GM19240 (cell line): ENCODE data around the gene MC4R.
"Not testable (repeated sequence)": the region's sequence is repeated elsewhere in the genome, so short reads cannot be mapped to it uniquely, and the experiment has no call there.

Source experiments
- DNase-seq: peaks from one replicate; pipeline ENCODE4 v3.0.0; 2011; ENCODE audit warnings: low spot score; ENCODE audit not compliant: insufficient read length

MC4R gene

DNA sequence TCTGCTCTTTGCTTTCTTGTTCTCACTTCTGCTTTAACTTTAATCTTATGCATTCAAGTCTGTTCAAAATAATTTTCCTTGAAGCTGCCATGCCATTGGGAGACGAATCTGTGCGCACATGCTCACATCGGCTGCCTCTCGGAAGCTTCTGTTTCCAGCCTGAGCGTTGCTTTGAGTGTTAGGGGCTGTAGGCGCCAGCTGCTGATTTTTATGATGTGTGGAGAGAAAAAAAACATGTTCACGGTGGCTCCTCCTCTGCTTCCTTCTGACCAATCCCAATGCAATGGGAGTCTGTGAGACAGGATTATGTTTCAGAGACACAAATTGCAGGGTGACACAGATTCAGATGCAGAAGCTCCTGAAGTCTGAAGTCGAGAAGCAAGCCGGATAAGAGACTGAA lies at the start of gene MC4R:
Gene MC4R (minus strand): TSS at position 180 of the 400 bp plus-strand sequence. CDS start 426 bp downstream, outside the sequence.
- DNase-seq = no peak

DNA sequence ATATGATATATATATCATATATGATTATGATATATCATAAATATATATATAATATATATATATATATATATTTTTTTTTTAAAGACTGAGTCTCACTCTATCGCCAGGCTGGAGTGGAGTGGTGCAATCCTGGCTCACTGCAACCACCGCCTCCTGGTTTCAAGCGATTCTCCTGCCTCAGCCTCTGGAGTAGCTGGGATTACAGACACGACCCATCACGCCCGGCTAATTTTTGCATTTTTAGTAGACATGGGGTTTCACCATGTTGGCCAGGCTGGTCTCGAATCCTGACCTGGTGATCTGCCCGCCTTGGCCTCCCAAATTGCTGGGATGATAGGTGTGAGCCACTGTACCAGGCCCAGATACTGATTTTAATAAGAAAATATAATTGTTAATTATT lies 49.7 kb upstream of the MC4R start:
- not testable (repeated sequence) for DNase-seq

DNA sequence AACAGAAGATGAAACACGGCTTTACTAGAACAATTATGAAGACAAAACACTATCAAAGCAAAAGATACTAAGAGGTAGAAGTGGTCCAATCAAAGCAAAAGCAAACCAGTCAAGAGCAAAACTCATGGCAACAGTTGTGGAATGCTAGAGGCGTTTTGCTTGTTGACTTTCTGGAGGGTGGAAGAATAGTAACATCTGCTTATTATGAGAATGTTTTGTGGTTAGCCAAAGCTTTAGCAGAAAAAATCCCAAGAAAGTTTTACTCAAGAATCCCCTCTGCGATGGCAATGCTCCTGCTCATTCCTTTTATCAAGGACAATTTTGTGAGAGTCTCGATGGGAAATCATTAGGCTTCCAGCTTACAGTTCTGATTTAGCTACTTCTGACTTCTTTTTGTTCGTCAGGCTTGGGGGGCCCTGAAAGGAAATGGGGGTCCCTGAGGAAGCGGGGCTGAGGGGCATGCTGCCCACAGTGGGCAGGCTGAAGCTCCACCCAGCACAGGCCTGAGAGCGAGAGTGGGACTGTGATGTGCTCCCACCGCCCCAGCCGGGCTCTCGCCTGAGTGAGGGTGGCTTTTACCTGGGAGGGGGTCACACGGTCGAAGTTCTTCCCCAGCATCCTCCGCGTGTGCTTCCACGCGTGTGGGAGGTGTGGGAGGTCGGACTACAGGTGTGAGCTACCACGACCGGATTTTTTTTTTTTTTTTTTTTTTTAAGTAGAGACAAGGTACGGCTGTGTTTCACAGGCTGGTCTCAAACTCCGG lies 49.0 kb upstream of the MC4R start:
- no peak for DNase-seq

DNA sequence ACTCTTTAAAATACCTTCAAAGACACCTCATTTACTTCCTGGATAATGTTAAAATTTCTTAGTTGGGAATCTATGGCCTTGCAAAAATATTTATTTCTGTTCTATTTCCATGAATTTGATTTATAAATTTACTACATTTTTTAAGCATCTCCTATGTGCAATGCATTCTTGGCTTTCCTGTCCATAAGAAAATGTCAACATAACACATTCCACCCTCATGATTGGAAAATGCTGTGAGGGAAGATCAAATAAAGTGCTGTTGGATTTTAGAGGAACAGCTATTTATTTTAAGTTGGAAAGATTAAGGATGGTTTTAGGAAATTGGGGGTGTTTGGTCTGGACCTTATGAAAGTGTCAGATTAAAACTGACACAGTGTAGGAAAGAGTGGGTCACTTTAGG lies 45.4 kb upstream of the MC4R start:
- DNase-seq = no peak

DNA sequence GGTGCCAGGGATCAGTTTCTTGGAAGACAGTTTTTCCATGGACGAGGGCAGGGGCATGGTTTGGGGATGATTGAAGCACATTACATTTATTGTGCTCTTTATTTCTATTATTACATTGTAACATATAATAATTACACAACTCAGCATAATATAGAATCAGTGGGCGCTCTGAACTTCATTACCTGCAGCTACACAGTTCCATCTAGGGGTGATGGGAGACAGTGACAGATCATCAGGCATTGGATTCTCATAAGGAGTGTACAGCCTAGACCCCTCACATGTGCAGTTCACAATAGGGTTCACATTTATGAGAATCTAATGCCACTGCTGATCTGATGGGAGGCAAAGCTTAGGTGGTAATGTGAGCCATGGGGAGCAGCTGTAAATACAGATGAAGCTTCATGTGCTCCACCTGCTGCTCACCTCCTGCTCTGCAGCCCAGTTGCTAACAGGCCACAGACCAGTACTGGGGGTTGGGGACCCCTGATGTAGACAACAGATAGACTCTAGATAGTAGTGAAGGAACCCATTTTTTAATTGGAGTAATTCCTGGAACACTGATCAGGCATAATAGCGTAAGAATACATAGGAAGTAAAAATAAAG lies 41.5 kb upstream of the MC4R start:
- DNase-seq = no peak

DNA sequence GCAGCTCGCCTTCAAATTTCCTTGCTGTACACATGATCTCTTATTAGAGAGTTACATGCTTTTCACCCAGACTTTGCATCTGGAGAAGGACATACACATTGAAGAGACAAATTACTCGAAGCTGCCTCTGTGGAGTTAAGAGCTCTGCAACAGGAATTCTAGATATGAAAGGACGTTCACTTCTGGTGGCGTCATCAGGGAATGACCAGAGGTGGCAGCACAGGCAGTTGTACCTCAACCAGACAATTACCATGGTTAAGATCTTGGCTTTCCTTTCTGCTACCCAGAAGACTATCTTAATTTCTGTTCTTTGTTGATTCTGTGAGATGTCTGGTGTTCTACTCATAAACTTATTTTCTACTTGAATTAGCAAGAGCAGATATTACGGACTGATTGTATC lies 39.1 kb upstream of the MC4R start:
- DNase-seq = no peak

DNA sequence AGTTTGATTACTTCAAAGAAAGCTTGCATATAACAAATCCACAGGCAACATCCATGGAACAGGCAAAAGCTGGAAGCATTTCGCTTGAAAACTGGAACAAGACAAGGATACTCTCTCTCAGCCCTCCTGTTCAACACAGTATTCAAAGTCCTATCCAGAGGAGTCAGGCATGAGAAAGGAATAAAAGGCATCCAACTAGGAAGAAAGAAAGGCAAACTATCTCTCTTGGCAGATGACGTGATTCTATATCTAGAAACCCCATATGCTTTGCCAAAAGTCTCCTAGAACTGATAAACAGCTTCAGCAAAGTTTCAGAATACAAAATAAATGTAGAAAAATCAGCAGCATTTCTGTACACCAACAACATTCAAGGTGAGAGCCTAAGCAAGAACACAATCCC lies 34.1 kb upstream of the MC4R start:
- no peak for DNase-seq

DNA sequence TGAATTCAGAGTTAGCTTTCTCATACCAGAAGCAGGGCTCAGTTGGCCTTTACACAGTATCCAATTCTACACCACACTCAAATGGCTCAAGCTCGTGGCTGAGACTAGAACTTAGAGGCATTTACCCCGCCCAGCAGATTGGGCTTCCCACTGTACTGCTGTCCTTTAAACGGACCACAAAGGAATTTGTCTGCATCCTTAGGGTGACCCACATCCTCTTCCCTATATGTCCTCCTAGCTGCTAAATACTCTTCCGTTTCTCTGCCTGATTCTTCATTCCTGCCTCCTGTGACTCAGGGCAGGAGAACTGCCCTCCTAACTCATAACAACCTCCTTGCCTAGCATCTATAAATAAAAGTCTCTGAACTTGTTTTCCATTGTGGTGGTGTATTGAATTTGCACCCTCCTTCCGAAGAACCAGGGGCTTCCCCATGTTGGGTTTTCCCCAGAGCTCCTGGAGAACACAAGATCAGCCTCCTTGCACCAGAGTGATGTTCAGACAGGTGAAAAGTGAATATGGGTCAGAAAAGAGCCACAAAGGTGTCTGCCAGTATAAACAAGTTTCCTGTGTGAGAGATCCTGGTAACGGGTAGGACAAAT lies 32.0 kb upstream of the MC4R start:
- no peak for DNase-seq

DNA sequence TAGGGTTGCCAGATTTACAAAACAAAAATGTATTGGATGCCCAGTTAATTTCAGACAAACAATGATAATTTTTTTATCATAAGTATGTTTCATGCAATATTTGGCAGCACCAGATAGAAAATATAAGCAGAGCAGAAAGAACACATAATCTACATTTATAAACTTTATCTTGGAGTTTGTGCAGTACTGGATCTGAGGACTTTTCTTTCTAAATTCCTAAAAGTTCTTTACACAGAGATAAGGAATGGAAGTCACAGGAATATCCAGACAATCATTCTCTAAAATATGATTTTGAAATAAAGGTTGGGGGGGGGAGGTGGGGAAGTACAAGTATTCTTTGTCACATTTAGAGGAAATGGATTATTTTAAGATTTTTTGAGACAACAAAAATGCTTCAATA lies 28.8 kb upstream of the MC4R start:
- DNase-seq = no peak

DNA sequence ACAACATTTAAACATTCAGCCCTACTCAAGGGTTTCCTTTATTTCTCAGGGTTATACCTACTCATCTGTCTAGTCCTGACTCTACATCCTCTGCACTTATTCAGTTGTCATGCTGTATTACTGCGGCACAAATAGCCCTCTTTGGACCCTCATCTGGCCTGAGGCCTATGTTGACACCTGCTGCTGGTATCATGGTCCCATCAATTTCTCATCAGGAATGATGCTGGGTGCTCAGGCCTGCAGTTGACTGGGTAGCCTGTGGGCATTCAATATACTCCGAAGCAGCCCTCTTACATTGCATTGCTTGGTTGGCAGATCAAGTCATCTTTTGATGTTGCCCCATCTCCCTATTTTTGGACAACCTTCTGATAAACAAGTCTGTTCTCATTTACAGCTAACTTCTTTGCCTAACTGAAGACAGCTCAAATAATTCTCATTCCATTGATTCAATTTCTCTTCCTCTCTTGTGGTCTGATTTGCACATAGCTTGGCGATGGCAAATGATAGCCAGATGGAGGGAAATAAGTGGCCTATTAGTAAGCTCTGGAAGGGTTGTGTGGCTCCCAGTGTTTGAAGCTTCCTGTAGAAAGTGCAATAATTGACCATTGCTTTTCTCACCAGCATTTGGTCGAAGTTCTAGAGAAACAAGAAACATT lies 19.1 kb upstream of the MC4R start:
- no peak for DNase-seq

DNA sequence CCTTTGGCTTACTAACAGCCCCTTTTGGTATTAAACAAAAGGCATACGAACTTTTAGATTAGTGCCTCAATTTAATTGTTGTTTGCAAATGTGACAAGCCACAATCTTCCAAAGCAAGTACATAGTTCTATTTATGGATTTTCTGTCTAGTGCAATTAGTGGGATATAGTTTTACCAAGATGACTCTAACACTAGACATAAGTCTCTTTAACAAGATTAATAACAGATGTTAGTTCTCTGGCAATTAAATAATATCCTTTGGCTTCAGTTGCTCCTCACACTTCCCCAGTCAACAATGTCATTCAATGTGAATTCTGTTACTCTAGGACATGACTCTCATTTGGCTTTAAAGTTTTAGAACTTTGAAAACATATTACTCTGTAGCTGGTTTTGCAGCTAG lies 16.7 kb upstream of the MC4R start:
- no peak for DNase-seq

DNA sequence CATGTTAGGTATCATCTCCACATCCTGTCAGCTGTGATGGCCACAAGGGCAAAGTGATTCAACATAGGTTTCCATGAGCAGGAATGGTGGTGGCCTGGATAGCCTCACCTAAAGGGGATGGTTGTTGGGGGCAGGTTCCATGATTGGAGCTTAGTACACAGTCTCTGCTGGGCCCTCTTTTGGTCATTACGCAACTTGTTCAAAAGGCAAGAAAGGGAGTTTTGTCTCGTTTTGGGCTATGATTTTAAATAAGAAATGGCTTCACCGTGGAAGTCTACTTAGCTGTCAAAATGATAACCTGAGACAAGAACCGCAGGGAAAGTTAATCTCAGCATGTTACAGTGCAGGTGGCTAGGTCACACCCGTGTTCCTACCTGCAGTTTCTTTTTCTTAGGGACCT lies 13.1 kb upstream of the MC4R start:
- no peak for DNase-seq

DNA sequence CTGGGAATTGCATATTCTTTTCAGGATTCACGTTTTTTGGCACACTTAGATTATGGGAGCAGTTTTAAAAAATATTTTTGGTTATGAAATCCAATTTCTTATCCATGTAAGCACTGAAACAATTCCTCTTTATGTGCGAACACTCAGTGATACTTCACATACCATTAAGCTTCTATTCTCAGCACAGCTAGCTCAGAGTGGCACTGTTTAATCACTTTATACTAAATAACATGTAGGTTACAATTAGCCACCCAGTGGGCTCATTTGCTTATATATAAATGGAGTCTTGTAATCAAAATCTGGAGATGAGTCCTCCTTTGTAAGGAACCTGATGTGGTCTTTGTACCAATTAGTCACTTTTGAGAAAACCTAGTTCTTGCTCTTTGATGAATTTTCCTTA lies 11.3 kb upstream of the MC4R start:
- DNase-seq = no peak

DNA sequence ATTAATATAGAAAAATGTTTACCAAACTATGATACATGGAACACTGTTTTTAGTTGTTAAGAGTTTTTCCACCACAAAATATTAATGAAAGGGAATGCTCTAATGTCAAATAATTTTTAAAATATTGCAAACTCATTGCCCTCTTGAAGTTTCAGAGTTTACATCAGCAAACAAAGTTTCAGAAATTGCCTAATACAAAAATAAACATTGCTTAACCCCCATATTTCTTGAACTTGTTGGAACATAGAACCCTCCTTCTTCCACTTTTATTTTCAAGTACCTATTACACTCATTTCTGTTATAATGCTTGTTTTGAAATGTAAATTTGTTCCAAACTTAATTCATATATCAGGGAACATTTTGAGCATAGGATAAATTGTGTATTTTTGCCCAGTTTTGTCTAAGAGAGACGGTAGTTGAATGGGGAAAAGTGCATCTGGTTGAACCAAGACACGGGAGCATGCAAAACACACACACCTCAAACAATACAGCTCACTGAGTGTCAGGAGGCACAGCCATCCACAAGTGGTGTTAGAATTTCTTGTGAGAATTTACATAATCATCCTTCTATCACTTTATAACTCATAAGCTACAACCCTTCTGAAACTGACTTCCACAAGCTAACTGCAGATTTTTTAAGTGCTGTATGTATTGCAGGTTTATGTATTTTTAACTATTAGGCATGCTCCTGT lies 5.3 kb upstream of the MC4R start:
- DNase-seq = no peak

DNA sequence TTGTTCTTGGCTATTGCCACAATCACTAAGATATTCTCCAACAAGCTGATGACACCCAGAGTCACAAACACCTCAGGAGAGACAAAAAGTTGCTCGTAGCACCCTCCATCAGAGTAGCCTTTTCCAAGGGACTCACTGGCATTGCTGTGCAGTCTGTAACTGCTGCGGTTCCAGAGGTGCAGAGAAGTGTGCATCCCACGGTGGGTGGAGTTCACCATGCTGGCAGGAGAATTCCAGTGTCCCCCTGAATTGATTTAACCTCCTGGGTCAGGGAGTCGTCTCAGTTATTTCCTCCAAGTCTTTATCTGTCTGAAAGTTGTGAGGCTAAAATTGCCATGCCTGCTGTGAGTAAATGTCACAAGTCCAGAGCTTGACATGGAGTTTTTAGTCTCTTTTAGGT lies 443 bp downstream of the MC4R start:
- no peak for DNase-seq

DNA sequence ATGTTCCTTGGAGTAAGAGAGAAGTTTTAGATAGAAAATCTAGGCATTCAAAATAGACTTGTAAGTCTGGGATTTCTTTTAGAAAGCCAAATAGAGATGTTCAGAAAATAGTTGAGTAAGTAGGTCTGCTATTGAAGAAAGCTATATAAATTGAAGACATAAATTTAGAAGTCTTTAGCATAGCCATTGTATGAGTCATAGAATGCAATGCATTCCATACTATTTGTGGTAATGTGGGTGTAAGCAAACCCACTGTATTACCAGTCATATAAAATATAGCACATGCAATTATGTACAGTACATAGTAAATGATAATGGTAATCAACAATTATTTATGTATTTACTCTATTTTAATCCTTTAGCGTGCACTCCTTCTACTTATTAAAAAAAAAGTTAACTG lies 14.1 kb downstream of the MC4R start:
- DNase-seq = no peak

DNA sequence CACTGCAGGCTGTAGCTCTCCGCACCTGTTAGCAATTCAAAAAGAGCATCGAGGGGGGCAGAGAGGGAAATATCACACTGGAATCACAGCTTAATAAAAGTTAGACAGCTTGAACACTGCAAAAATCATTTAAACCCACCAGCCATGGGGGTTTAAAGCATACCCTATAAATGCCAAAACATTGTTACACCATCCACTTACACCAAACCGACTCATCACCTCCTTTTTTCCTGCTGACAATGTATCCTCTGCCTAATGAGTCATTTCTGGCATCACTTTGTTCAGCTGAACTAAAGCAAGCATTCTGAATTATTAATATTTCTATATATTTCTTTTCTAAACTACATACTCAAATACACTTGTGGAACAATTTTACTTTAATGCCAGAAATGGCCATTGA lies 21.6 kb downstream of the MC4R start:
- no peak for DNase-seq

DNA sequence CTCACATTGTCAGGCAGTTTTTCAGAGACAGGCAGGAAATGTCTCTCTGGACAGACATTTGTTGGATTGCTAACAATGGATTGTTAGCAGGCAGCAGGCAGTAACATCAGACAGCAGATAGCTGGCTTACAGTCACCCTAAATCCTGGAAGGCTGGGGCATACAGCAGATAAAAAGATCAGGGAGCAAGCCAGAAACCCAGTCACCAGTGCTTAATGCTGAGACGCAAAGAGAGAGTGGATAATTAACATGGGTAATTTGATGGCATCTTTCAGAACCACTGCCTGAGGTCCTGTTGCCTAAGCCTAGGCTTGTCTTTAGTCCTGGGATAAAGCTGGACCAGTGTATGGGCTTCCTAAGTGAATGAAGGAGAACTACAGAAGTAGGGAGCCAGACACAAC lies 22.4 kb downstream of the MC4R start:
- no peak for DNase-seq

DNA sequence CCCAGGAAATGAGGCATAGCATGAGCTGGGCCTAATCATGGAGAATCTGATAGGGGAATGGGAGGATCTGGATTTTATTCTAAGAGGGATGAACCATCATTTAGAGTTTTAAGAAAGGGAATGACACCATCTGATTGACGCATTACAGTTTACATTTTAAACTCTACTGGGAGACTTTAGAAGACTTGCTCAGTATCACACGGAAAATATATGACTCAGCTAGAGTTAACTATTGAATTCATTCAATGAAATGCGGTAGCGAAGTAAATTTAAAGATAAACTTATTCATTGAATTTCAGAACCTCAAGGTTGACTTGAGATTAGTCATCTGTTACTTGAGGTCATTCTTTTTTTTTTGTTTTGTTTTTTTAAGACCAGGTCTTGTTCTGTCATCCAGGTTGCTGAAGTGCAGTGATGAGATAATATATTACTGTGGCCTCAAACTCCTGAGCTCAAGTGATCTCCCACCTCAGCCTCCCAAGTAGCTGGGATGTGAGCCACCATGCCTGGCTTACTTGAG lies 25.0 kb downstream of the MC4R start:
- DNase-seq = no peak

DNA sequence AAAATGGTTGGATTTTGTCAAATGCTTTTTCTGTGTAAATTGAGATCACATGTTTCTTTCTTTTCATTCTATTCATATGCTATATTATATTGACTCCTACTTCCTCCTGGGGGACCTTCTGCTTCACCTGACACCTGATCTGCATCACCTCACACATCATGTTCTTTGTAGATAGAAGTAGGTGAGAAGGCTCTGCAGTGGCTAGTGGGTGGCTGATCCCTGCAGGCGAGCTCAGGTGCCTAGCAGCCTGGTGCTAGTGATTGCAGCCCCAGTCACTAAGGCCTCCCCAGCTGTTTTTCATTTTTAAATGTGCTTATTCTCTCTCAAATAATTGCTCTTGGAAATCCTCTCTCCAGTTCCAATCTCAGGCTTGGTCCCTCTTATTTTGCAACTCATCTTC lies 33.6 kb downstream of the MC4R start:
- no peak for DNase-seq

DNA sequence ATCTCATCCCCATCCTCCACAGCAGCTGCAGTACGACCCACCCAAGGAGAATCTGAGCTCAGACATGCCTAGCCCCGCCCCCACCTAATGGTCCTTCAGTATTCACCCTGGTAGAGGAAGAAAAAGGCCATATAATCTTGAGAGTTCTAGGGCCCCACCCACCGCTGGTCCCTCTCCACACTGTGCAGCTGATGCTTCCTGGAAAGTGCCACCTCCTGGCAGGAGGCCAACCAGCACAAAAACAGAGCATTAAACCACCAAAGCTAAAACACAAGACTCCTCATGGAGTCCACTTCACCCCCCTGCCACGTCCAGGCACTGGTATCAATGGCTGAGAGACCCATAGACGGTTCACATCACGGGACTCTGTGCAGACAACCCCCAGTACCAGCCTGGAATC lies 40.7 kb downstream of the MC4R start:
- no peak for DNase-seq

DNA sequence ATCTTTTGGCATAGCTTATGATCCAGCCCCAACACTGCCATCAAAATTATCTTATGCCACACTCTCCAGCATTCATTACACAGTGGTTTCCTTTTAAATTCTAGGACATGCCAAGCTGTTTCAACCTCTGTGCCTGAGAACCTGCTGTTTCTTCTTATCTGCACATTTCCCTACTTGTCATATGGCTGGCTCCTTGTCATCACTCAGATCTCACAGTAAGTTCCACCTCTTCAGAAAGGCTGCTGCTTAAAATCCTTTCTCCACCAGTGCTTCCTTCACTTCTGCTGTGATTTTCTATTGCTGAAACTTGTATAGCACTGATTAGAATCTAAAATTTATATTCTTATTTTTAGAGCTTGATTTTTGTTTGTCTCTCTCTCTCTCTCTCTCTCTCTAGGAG lies 43.4 kb downstream of the MC4R start:
- DNase-seq = no peak
